K562 (cell line): ENCODE data around the gene KCTD3. TPM values are rescaled to one million over a fixed set of nuclear protein-coding genes. Genes with fewer than 3 reads are reported as not detected.

Experiments used
- ATAC-seq: fragments of 200-7000 bp; cut with Tn5 transposase; 3 replicates; pipeline ENCODE4 v1.9.1; 2020; ENCODE audit warnings: moderate library complexity
- BruUV-seq: library from RNA; stranded (reverse); fragments of 400-500 nt; replicated peaks from 2 replicates; lab custom pipeline; 2021; lab: Mats Ljungman, UMichigan
- CTCF ChIA-PET: fragments of 300-600 bp; formaldehyde crosslinking; extraction: SDS; loops from one replicate; lab custom pipeline; 2021; ENCODE audit warnings: low intra/inter-chr PET ratio; lab: Yijun Ruan, JAX
- POLR2A ChIA-PET: fragments of 300-600, 350-650 bp; sonication (Branson Sonifier 250); formaldehyde crosslinking; extraction: SDS; loops from one replicate; lab custom pipeline; 2021; ENCODE audit warnings: antibody characterized with exemption, inconsistent platforms; lab: Yijun Ruan, JAX
- DNase-seq, 4 experiments: peaks; one replicate each; pipeline versions ENCODE4 v3.0.0 to v3.0.0-alpha.2; 2011 to 2018; ENCODE audit warnings: low spot score in 3 of 4, mixed read lengths in 3 of 4; ENCODE audit errors: extremely low read depth in 1 of 4
- FAIRE-seq: peaks from 2 replicates; lab custom pipeline; 2011; peaks lifted over from hg19 to GRCh38; lab: Jason Lieb, UNC
- H2AFZ ChIP-seq: 2 replicates; pipeline ENCODE4 v1.6.0; 2011; ENCODE audit warnings: low read depth, low read length, control low read depth, inconsistent platforms
- H3K27ac ChIP-seq: fragments of 200-600 bp; 3 replicates; pipeline ENCODE4 v1.8.0; 2011; ENCODE audit warnings: low read depth, mild to moderate bottlenecking, control low read depth, inconsistent platforms, low read length, moderate library complexity, mixed read lengths; ENCODE audit errors: extremely low read depth
- H3K27me3 ChIP-seq, 2 experiments: fragments of 300-600 bp in 1 of 2; 2 replicates in 1 of 2; 3 replicates in 1 of 2; pipeline versions ENCODE4 v1.6.0 to v1.8.0; 2011; ENCODE audit warnings: inconsistent platforms in 2 of 2, low read length in 2 of 2, mild to moderate bottlenecking in 1 of 2, mixed read lengths in 1 of 2, moderate library complexity in 1 of 2; ENCODE audit not compliant: control insufficient read depth in 2 of 2, insufficient read depth in 2 of 2
- H3K36me3 ChIP-seq: fragments of 300-600 bp; 3 replicates; pipeline ENCODE4 v1.8.0; 2011; ENCODE audit warnings: mild to moderate bottlenecking, low read length, inconsistent platforms; ENCODE audit not compliant: control insufficient read depth, insufficient read depth
- H3K4me1 ChIP-seq, 2 experiments: fragments of 200-600 bp in 1 of 2; replicated peaks in 1 of 2; 2 replicates in 1 of 2; 3 replicates in 1 of 2; pipeline versions ENCODE4 v1.5.1 to v1.8.0; 2011; ENCODE audit warnings: inconsistent platforms in 2 of 2, low read length in 2 of 2, mild to moderate bottlenecking in 1 of 2, mixed read lengths in 1 of 2, moderate library complexity in 1 of 2; ENCODE audit not compliant: control insufficient read depth in 2 of 2, insufficient read depth in 2 of 2
- H3K4me2 ChIP-seq: 2 replicates; pipeline ENCODE4 v1.6.1; 2011; ENCODE audit warnings: low read length, control low read depth, inconsistent platforms, mixed read lengths; ENCODE audit not compliant: insufficient read depth
- H3K4me3 ChIP-seq: fragments of 200-600 bp; sonication (generic), shearing (Covaris generic); 2 replicates; pipeline ENCODE4 v1.5.1; 2016; ENCODE audit warnings: control low read depth, inconsistent platforms
- H3K79me2 ChIP-seq: fragments of 200-600 bp; 3 replicates; pipeline ENCODE4 v1.8.0; 2011; ENCODE audit warnings: low read length, inconsistent platforms; ENCODE audit not compliant: control insufficient read depth, insufficient read depth
- H3K9ac ChIP-seq, 2 experiments: 2 replicates each; pipeline versions ENCODE4 v1.6.0 to v1.6.1; 2011; ENCODE audit warnings: low read depth in 2 of 2, low read length in 2 of 2, control low read depth in 1 of 2, inconsistent platforms in 1 of 2, mild to moderate bottlenecking in 1 of 2, mixed read lengths in 1 of 2; ENCODE audit not compliant: insufficient read depth in 1 of 2
- H3K9me1 ChIP-seq: one replicate; pipeline ENCODE4 v1.6.0; 2011; ENCODE audit warnings: inconsistent platforms, mild to moderate bottlenecking, low read length, moderate library complexity; ENCODE audit not compliant: control insufficient read depth, insufficient read depth
- H3K9me3 ChIP-seq: replicated peaks from 2 replicates; pipeline ENCODE4 v1.5.1; 2011; ENCODE audit warnings: low read depth, low read length, inconsistent platforms; ENCODE audit not compliant: control insufficient read depth, insufficient read depth
- H4K20me1 ChIP-seq: replicated peaks from 2 replicates; pipeline ENCODE4 v1.6.1; 2011; ENCODE audit warnings: low read length, inconsistent platforms, mixed read lengths; ENCODE audit not compliant: control insufficient read depth, insufficient read depth
- BACH1 ChIP-seq: fragments of 200-800 bp; sonication (Bioruptor generic); IDR thresholded peaks from 2 replicates; pipeline ENCODE4 v1.6.1; 2016; ENCODE audit warnings: missing genetic modification characterization, missing compliant biosample characterization
- C11orf30 ChIP-seq: fragments of 450-650 bp; IDR thresholded peaks from 2 replicates; pipeline ENCODE4 v1.6.1; 2016; ENCODE audit warnings: low read depth, mild to moderate bottlenecking
- MEF2A ChIP-seq: IDR thresholded peaks from 2 replicates; pipeline ENCODE4 v1.6.1; 2011; ENCODE audit warnings: low read depth, mild to moderate bottlenecking, low read length, moderate library complexity; ENCODE audit not compliant: control insufficient read depth
- NCOA6 ChIP-seq: fragments of 450-650 bp; IDR thresholded peaks from 2 replicates; pipeline ENCODE4 v1.6.1; 2017; ENCODE audit warnings: mild to moderate bottlenecking
- PPARD ChIP-seq: fragments of 250-450 bp; sonication (Bioruptor Pico); IDR thresholded peaks from 2 replicates; pipeline ENCODE4 v1.8.0; 2022; ENCODE audit warnings: inconsistent platforms, mild to moderate bottlenecking, moderate library complexity
- RFX5 ChIP-seq: IDR thresholded peaks from 2 replicates; pipeline ENCODE4 v1.6.1; 2011; ENCODE audit warnings: low read depth, mild to moderate bottlenecking, improper control_type of control experiment, low read length
- SAFB ChIP-seq: fragments of 200-400 bp; formaldehyde crosslinking; IDR thresholded peaks from 2 replicates; pipeline ENCODE4 v1.6.1; 2017; ENCODE audit warnings: low read depth, low read length, borderline replicate concordance
- SAP30 ChIP-seq: fragments of 200-600 bp; sonication (generic); IDR thresholded peaks from 2 replicates; pipeline ENCODE4 v1.6.1; 2012; ENCODE audit warnings: borderline replicate concordance, low read depth, mild to moderate bottlenecking, moderate library complexity, low read length, control low read depth, inconsistent platforms; ENCODE audit not compliant: insufficient read depth, poor library complexity, severe bottlenecking
- YBX1 ChIP-seq: fragments of 450-650 bp; IDR thresholded peaks from 2 replicates; pipeline ENCODE4 v1.7.1; 2016; ENCODE audit warnings: mild to moderate bottlenecking
- YY1 ChIP-seq, 3 experiments: IDR thresholded peaks; 2 replicates each; pipeline ENCODE4 v1.6.1; 2011; ENCODE audit warnings: low read length in 2 of 3, mild to moderate bottlenecking in 2 of 3, moderate library complexity in 2 of 3, borderline replicate concordance in 1 of 3, control low read depth in 1 of 3, low read depth in 1 of 3; ENCODE audit not compliant: insufficient read depth in 3 of 3, insufficient replicate concordance in 2 of 3, control insufficient read depth in 1 of 3, insufficient read length in 1 of 3; ENCODE audit errors: extremely low read depth in 1 of 3
- ZBTB17 ChIP-seq: fragments of 450-650 bp; formaldehyde crosslinking; IDR thresholded peaks from 2 replicates; pipeline ENCODE4 v1.4.0; 2020; ENCODE audit warnings: mild to moderate bottlenecking
- ZNF561 ChIP-seq: fragments of 450-650 bp; formaldehyde crosslinking; conservative IDR thresholded peaks from 2 replicates; pipeline ENCODE4 v1.4.0; 2020; ENCODE audit warnings: mild to moderate bottlenecking, moderate library complexity
- ZNF696 ChIP-seq: fragments of 250-450 bp; sonication (Bioruptor Pico); conservative IDR thresholded peaks from 2 replicates; pipeline ENCODE4 v1.4.0; 2020; ENCODE audit warnings: mild to moderate bottlenecking, moderate library complexity
- WGBS: fragments of 100-300 bp; shearing (Covaris generic); methylation state at CpG from one replicate; pipeline ENCODE4 v1.1.6; 2016; ENCODE audit warnings: low coverage, mixed read lengths; ENCODE audit not compliant: insufficient coverage; ENCODE audit errors: missing lambda C conversion rate; 5-methylcytosine and 5-hydroxymethylcytosine counted together
- in situ Hi-C: fragments of 300-500 bp; cut with MboI; formaldehyde crosslinking; loops from 4 replicates; pipeline ENCODE4 v1.15.0; 2018; ENCODE audit warnings: inconsistent platforms, mixed read lengths
- intact Hi-C: fragments of 100-400 bp; cut with micrococcal nuclease; formaldehyde crosslinking; loops from 2 replicates; pipeline ENCODE4 v1.14.2; 2022
- polyA plus RNA-seq, 8 experiments: library from polyadenylated mRNA; depleted of rRNA in 4 of 8; stranded (reverse) in 5 of 8; unstranded in 3 of 8; fragments of >200 nt; fragmentation: Nextera tagmentation in 2 of 8; fragmentation: Illumina TruSeq in 1 of 8; extraction: Ambion mirVana in 2 of 8; extraction: Trizol in 1 of 8; gene quantifications; 2 replicates each; pipeline versions ENCODE4 v1.2.1 to v1.2.3, GENCODE V29; 2011 to 2014; ENCODE audit warnings: inconsistent platforms in 1 of 8, missing spikeins in 1 of 8
- total RNA-seq, 7 experiments: library from RNA; depleted of rRNA in 6 of 7; stranded (reverse); fragments of >200 nt in 6 of 7; fragmentation: Illumina TruSeq in 2 of 7; extraction: Trizol in 2 of 7; gene quantifications; 2 replicates each; pipeline versions ENCODE4 v1.2.1 to v1.2.3, GENCODE V29; 2011 to 2021; ENCODE audit warnings: low replicate concordance in 1 of 7
- TF ChIP-seq, protein P1 (sequence below): sonication (generic); formaldehyde crosslinking; IDR thresholded peaks from 2 replicates; pipeline ENCODE4 v1.4.0; 2020; ENCODE audit warnings: mild to moderate bottlenecking, missing genetic modification reagents
- TF ChIP-seq, protein P2 (sequence below): fragments of 450-650 bp; formaldehyde crosslinking; IDR thresholded peaks from 2 replicates; pipeline ENCODE4 v1.4.0; 2022; ENCODE audit warnings: missing genetic modification characterization
- TF ChIP-seq, protein P3 (sequence below): IDR thresholded peaks from 2 replicates; pipeline ENCODE4 v1.6.1; 2012; ENCODE audit warnings: low read depth, low read length, improper control_type of control experiment, borderline replicate concordance

The KCTD3 gene
- total and polyA plus RNA-seq, 9 of the 15 experiments (the other 6 are each of a cell fraction or from before 2014, with no cell fraction given): 12.8 to 77.1 (median 44.3) TPM

DNA sequence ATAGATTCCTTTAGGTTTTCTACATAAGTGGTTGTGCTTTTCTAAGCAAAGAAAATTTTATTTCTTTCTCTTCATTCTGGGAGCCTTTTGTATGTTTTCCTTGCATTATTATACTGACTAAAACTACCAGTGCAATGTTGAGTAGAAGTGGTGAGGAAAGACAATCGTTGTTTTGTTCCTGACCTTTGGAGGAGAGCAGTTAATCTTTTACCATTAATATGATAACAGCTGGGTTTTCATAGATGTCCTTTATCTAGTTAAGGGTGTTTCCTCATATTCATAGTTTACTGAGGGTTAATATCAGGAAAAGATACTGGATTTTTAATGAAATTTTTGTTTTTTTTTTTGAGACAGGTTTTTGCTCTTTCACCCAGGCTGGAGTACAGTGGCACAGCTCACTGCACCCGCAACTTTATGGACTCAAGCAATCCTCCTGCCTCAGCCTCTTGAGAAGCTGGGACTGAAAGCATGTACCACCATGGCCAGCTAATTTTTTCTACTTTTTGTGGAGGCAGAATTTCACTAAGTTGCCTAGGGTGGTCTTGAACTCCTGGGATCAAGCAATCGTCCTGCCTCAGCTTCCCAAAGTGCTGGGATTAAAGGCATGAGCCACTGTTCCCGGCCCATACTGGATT, 9.0 kb upstream of the KCTD3 start:
- intact Hi-C loops (no loop called here), in situ Hi-C loops (no loop called here)
- ATAC-seq (no peak), FAIRE-seq (no peak), DNase-seq (no peak)
- no TSS peak for BruUV-seq
- Histone ChIP-seq H3K27me3 (no peaks in the 10 kb centered on the region), H3K9me3 (no peaks in the 10 kb centered on the region), H2AFZ (no peak overlapping the region), H3K9ac (no peak overlapping the region), H3K27ac (no peak overlapping the region), H3K4me2 (no peak overlapping the region), H3K79me2 (no peaks in the 10 kb centered on the region), H3K4me3 (no peak overlapping the region), H3K36me3 (no peaks in the 10 kb centered on the region), H3K9me1 (no peaks in the 10 kb centered on the region), H3K4me1 (no peaks in the 10 kb centered on the region), H4K20me1 (no peaks in the 10 kb centered on the region)
- POLR2A ChIA-PET: interaction anchor here (0.6 kb wide), 1 partner anchor 9 kb away, joined by 3 read pairs; the partner anchor contains the start of gene KCTD3
- 0% methylated on average over 4 of the region's 4 CpGs for WGBS
- CTCF ChIA-PET: no interaction called here
- TF ChIP-seq C11orf30 (no peak), NCOA6 (no peak), SAFB (no peak), MEF2A (no peak), BACH1 (tag) (no peak), ZNF561 (no peak), RFX5 (no peak), ZNF696 (no peak), ZBTB17 (no peak), YY1 (IDR thresholded peaks at IDR 0.05; ENCODE audit: borderline replicate concordance in 1 of 3, control insufficient read depth in 1 of 3, extremely low read depth in 1 of 3, insufficient read depth in 3 of 3, insufficient read length in 1 of 3, insufficient replicate concordance in 2 of 3, low read depth in 1 of 3, low read length in 2 of 3) (no peak), PPARD (no peak), SAP30 (no peak), YBX1 (no peak)
- TF ChIP-seq, protein P1, sequence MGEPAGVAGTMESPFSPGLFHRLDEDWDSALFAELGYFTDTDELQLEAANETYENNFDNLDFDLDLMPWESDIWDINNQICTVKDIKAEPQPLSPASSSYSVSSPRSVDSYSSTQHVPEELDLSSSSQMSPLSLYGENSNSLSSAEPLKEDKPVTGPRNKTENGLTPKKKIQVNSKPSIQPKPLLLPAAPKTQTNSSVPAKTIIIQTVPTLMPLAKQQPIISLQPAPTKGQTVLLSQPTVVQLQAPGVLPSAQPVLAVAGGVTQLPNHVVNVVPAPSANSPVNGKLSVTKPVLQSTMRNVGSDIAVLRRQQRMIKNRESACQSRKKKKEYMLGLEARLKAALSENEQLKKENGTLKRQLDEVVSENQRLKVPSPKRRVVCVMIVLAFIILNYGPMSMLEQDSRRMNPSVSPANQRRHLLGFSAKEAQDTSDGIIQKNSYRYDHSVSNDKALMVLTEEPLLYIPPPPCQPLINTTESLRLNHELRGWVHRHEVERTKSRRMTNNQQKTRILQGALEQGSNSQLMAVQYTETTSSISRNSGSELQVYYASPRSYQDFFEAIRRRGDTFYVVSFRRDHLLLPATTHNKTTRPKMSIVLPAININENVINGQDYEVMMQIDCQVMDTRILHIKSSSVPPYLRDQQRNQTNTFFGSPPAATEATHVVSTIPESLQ (CRISPR knock-in tag): no peak
- TF ChIP-seq, protein P2, sequence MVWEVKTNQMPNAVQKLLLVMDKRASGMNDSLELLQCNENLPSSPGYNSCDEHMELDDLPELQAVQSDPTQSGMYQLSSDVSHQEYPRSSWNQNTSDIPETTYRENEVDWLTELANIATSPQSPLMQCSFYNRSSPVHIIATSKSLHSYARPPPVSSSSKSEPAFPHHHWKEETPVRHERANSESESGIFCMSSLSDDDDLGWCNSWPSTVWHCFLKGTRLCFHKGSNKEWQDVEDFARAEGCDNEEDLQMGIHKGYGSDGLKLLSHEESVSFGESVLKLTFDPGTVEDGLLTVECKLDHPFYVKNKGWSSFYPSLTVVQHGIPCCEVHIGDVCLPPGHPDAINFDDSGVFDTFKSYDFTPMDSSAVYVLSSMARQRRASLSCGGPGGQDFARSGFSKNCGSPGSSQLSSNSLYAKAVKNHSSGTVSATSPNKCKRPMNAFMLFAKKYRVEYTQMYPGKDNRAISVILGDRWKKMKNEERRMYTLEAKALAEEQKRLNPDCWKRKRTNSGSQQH (CRISPR knock-in tag): no peak
- TF ChIP-seq, protein P3, sequence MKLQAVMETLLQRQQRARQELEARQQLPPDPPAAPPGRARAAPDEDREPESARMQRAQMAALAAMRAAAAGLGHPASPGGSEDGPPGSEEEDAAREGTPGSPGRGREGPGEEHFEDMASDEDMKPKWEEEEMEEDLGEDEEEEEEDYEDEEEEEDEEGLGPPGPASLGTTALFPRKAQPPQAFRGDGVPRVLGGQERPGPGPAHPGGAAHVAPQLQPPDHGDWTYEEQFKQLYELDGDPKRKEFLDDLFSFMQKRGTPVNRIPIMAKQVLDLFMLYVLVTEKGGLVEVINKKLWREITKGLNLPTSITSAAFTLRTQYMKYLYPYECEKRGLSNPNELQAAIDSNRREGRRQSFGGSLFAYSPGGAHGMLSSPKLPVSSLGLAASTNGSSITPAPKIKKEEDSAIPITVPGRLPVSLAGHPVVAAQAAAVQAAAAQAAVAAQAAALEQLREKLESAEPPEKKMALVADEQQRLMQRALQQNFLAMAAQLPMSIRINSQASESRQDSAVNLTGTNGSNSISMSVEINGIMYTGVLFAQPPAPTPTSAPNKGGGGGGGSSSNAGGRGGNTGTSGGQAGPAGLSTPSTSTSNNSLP: no peak
